WTC11 (cell line): Measurements from ENCODE around the gene IVL. TPM values are rescaled to one million over a fixed set of nuclear protein-coding genes. Genes with fewer than 3 reads are reported as not detected.

Source experiments
- ATAC-seq: fragments of 200-7000 bp; cut with Tn5 transposase; 2 replicates; pipeline ENCODE4 v1.10.0; 2021; ENCODE audit warnings: mild to moderate bottlenecking, moderate library complexity
- CTCF ChIA-PET: fragments of 300-600 bp; sonication (Branson Sonifier 250); formaldehyde crosslinking; loops from one replicate; lab custom pipeline; 2021; ENCODE audit warnings: antibody characterized with exemption; lab: Charles Lee
- POLR2A ChIA-PET: fragments of 350-600 bp; sonication (Branson Sonifier 250); formaldehyde crosslinking; loops from one replicate; lab custom pipeline; 2021; ENCODE audit warnings: antibody characterized with exemption; lab: Charles Lee
- DNase-seq: peaks from one replicate; pipeline ENCODE4 v3.0.0; 2021; ENCODE audit warnings: low spot score
- H3K27ac Mint-ChIP-seq: 2 replicates; pipeline ENCODE4 v1.8.0; 2021; ENCODE audit warnings: mixed read lengths
- H3K27me3 Mint-ChIP-seq: 2 replicates; pipeline ENCODE4 v1.8.0; 2021; ENCODE audit warnings: low read depth, mild to moderate bottlenecking, moderate library complexity, mixed read lengths
- H3K36me3 Mint-ChIP-seq: 2 replicates; pipeline ENCODE4 v1.8.0; 2021; ENCODE audit warnings: mixed read lengths
- H3K4me1 Mint-ChIP-seq: 2 replicates; pipeline ENCODE4 v1.8.0; 2022; ENCODE audit warnings: mixed read lengths
- H3K4me3 Mint-ChIP-seq: 2 replicates; pipeline ENCODE4 v1.8.0; 2021; ENCODE audit warnings: mild to moderate bottlenecking, moderate library complexity, mixed read lengths
- H3K9me3 Mint-ChIP-seq: 2 replicates; pipeline ENCODE4 v1.8.0; 2021; ENCODE audit warnings: mixed read lengths
- AFF4 ChIP-seq: sonication (generic); formaldehyde crosslinking; IDR thresholded peaks from 2 replicates; pipeline ENCODE4 v1.8.1; 2023; ENCODE audit warnings: mild to moderate bottlenecking, missing genetic modification reagents, borderline replicate concordance
- AR ChIP-seq: fragments of 250-450 bp; sonication (Bioruptor Pico); IDR thresholded peaks from 2 replicates; pipeline ENCODE4 v1.9.0; 2021; ENCODE audit warnings: mild to moderate bottlenecking
- CBFB ChIP-seq: sonication (generic); formaldehyde crosslinking; IDR thresholded peaks from 2 replicates; pipeline ENCODE4 v1.8.1; 2022; ENCODE audit warnings: mild to moderate bottlenecking, low read depth, missing genetic modification reagents
- CTCF ChIP-seq: fragments of 200-600 bp; IDR thresholded peaks from 2 replicates; pipeline ENCODE4 v1.8.0; 2022; ENCODE audit warnings: antibody characterized with exemption
- E2F4 ChIP-seq: sonication (generic); formaldehyde crosslinking; IDR thresholded peaks from 2 replicates; pipeline ENCODE4 v1.8.1; 2022; ENCODE audit warnings: low read depth, mild to moderate bottlenecking, moderate library complexity, missing genetic modification reagents, borderline replicate concordance
- EMX1 ChIP-seq: fragments of 250-450 bp; sonication (Bioruptor Pico); IDR thresholded peaks from 2 replicates; pipeline ENCODE4 v1.8.0; 2021; ENCODE audit warnings: mild to moderate bottlenecking
- ERG ChIP-seq: fragments of 250-450 bp; sonication (Bioruptor Pico); IDR thresholded peaks from 2 replicates; pipeline ENCODE4 v1.8.0; 2021; ENCODE audit warnings: mild to moderate bottlenecking
- FOXP4 ChIP-seq: sonication (generic); formaldehyde crosslinking; IDR thresholded peaks from 2 replicates; pipeline ENCODE4 v1.8.0; 2022; ENCODE audit warnings: mild to moderate bottlenecking, missing genetic modification reagents
- GTF2I ChIP-seq: fragments of 250-450 bp; sonication (Bioruptor Pico); conservative IDR thresholded peaks from 2 replicates; pipeline ENCODE4 v1.4.0; 2021; ENCODE audit warnings: mild to moderate bottlenecking
- IRF2 ChIP-seq: sonication (generic); formaldehyde crosslinking; IDR thresholded peaks from 2 replicates; pipeline ENCODE4 v1.8.0; 2022; ENCODE audit warnings: low read depth, missing genetic modification reagents, borderline replicate concordance
- MLX ChIP-seq: sonication (generic); formaldehyde crosslinking; IDR thresholded peaks from 2 replicates; pipeline ENCODE4 v1.8.1; 2023; ENCODE audit warnings: mild to moderate bottlenecking, missing genetic modification reagents, moderate library complexity
- NFATC4 ChIP-seq: fragments of 250-450 bp; sonication (Bioruptor Pico); IDR thresholded peaks from 2 replicates; pipeline ENCODE4 v1.9.0; 2021; ENCODE audit warnings: mild to moderate bottlenecking
- NR2C2 ChIP-seq: sonication (generic); formaldehyde crosslinking; IDR thresholded peaks from 2 replicates; pipeline ENCODE4 v1.8.0; 2022; ENCODE audit warnings: mild to moderate bottlenecking, missing genetic modification reagents
- OVOL2 ChIP-seq: fragments of 250-450 bp; sonication (Bioruptor Pico); IDR thresholded peaks from 2 replicates; pipeline ENCODE4 v1.9.0; 2021; ENCODE audit warnings: mild to moderate bottlenecking, borderline replicate concordance
- ZNF121 ChIP-seq: sonication (generic); formaldehyde crosslinking; IDR thresholded peaks from 2 replicates; pipeline ENCODE4 v1.8.0; 2023; ENCODE audit warnings: missing genetic modification reagents
- ZNF263 ChIP-seq: sonication (generic); formaldehyde crosslinking; IDR thresholded peaks from 2 replicates; pipeline ENCODE4 v1.8.1; 2022; ENCODE audit warnings: low read depth, mild to moderate bottlenecking, moderate library complexity, missing genetic modification reagents
- ZNF317 ChIP-seq: sonication (generic); formaldehyde crosslinking; IDR thresholded peaks from 2 replicates; pipeline ENCODE4 v1.8.1; 2023; ENCODE audit warnings: low read depth, mild to moderate bottlenecking, moderate library complexity, missing genetic modification reagents, borderline replicate concordance
- ZNF396 ChIP-seq: fragments of 250-450 bp; sonication (Bioruptor Pico); IDR thresholded peaks from 2 replicates; pipeline ENCODE4 v1.8.0; 2021; ENCODE audit warnings: mild to moderate bottlenecking, moderate library complexity, borderline replicate concordance
- total RNA-seq: library from RNA; stranded (reverse); gene quantifications from 3 replicates; pipeline ENCODE4 v1.2.3, GENCODE V29; 2021

IVL gene
- total RNA-seq, 1 experiment from 2014 or later = not detected

- Mint-ChIP-seq H3K4me1 (no peaks in the 10 kb centered on the region), H3K27me3 (peaks cover 10% of the 10 kb centered on the region; the same call in 1 of the 2 replicates), H3K27ac (no peak overlapping the region), H3K4me3 (no peak overlapping the region), H3K9me3 (peaks cover 82% of the 10 kb centered on the region), H3K36me3 (peaks cover 60% of the 10 kb centered on the region)
- ATAC-seq (no peak), DNase-seq (no peak)
- POLR2A ChIA-PET = no interaction called here
- CTCF ChIA-PET = no interaction called here
- TF ChIP-seq NFATC4 (CRISPR knock-in tag) (no peak), EMX1 (CRISPR knock-in tag) (no peak), E2F4 (CRISPR knock-in tag) (no peak), IRF2 (CRISPR knock-in tag) (no peak), AR (CRISPR knock-in tag) (no peak), CBFB (CRISPR knock-in tag) (no peak), ZNF263 (CRISPR knock-in tag) (no peak), GTF2I (CRISPR knock-in tag) (no peak), ZNF396 (no peak), CTCF (no peak), NR2C2 (no peak), OVOL2 (CRISPR knock-in tag) (no peak), MLX (no peak), ZNF317 (no peak), ERG (CRISPR knock-in tag) (no peak), AFF4 (CRISPR knock-in tag) (no peak), ZNF121 (CRISPR knock-in tag) (no peak), FOXP4 (CRISPR knock-in tag) (no peak)
Observed at GRCh38 chr1:152860129-152860528, 48.2 kb upstream of the IVL start.
